A172 (cell line): ENCODE results near the gene EREG. TPM values are rescaled to one million over a fixed set of nuclear protein-coding genes. Genes with fewer than 3 reads are reported as not detected.

ENCODE experiments used
- DNase-seq: peaks from one replicate; pipeline ENCODE4 v3.0.0-alpha.2; 2015; ENCODE audit warnings: low spot score
- total RNA-seq: library from RNA; depleted of rRNA; stranded (reverse); fragments of >200 nt; shearing (Covaris generic); gene quantifications from 2 replicates; pipeline ENCODE4 v1.2.3, GENCODE V29; 2014; rRNA removed

EREG gene
- total RNA-seq, 1 experiment from 2014 or later, result not detected

- no peak for DNase-seq
Measured at GRCh38 chr4:74424111-74424510, 59.2 kb downstream of the EREG start.

- DNase-seq, result no peak
Measured at GRCh38 chr4:74426101-74426500, 61.2 kb downstream of the EREG start.

GRCh38 chr4:74428276-74428675, 63.3 kb downstream of the EREG start:
- DNase-seq, result no peak

GRCh38 chr4:74431113-74431826, 66.3 kb downstream of the EREG start:
- no peak for DNase-seq

GRCh38 chr4:74433043-74433442, 68.1 kb downstream of the EREG start:
- DNase-seq, result no peak

GRCh38 chr4:74433541-74434172, 68.7 kb downstream of the EREG start:
- DNase-seq, result no peak

GRCh38 chr4:74435296-74435695, 70.4 kb downstream of the EREG start:
- no peak for DNase-seq

- DNase-seq, result no peak
Measured at GRCh38 chr4:74437866-74438265, 72.9 kb downstream of the EREG start.

Other genes with a start within 250 kb of the EREG start
- gene MTHFD2L, start 207.0 kb upstream of the EREG start, total RNA-seq, result 7.1 and 8.9 TPM in 2 replicates
- not detected in 2 replicates for gene EPGN, start 56.7 kb upstream of the EREG start, total RNA-seq
- not detected in 2 replicates for gene AREG, start 80.0 kb downstream of the EREG start, total RNA-seq